GM23338 (cell line): Measurements from ENCODE around the gene RBM12. TPM values are rescaled to one million over a fixed set of nuclear protein-coding genes. Genes with fewer than 3 reads are reported as not detected.
A peak's percentile ranks its signal among the peaks of the same experiment; 100 is the strongest.

Experiments
- ATAC-seq: fragments of 200-7000 bp; cut with Tn5 transposase; 3 replicates; pipeline ENCODE4 v1.9.1; 2020
- DNase-seq: peaks from one replicate; pipeline ENCODE4 v3.0.0-alpha.2; 2015; ENCODE audit warnings: low spot score
- H2AFZ ChIP-seq: fragments of 200-600 bp; sonication (generic); 2 replicates; pipeline ENCODE4 v1.8.0; 2016; ENCODE audit warnings: antibody characterized with exemption, mild to moderate bottlenecking, moderate library complexity
- H3F3A ChIP-seq: fragments of 200-600 bp; sonication (generic); replicated peaks from 2 replicates; pipeline ENCODE4 v1.8.0; 2017; ENCODE audit warnings: antibody characterized with exemption, mixed run types, low read depth
- H3K27ac ChIP-seq: fragments of 200-600 bp; sonication (generic); 2 replicates; pipeline ENCODE4 v1.6.1; 2016; ENCODE audit warnings: low read depth
- H3K27me3 ChIP-seq: fragments of 200-600 bp; sonication (generic); 2 replicates; pipeline ENCODE4 v1.8.0; 2016; ENCODE audit warnings: mild to moderate bottlenecking, mixed run types, moderate library complexity; ENCODE audit not compliant: insufficient read depth
- H3K36me3 ChIP-seq: fragments of 200-600 bp; sonication (generic); 2 replicates; pipeline ENCODE4 v1.8.0; 2016; ENCODE audit warnings: mild to moderate bottlenecking; ENCODE audit not compliant: insufficient read depth
- H3K4me1 ChIP-seq: fragments of 200-600 bp; sonication (generic); 2 replicates; pipeline ENCODE4 v1.8.0; 2016; ENCODE audit warnings: mild to moderate bottlenecking, moderate library complexity; ENCODE audit not compliant: insufficient read depth
- H3K4me2 ChIP-seq: fragments of 200-600 bp; sonication (generic); 2 replicates; pipeline ENCODE4 v1.7.1; 2017; ENCODE audit warnings: mixed run types
- H3K4me3 ChIP-seq: fragments of 200-600 bp; sonication (generic); 2 replicates; pipeline ENCODE4 v1.6.1; 2016; ENCODE audit warnings: mixed run types
- H3K79me2 ChIP-seq: fragments of 200-600 bp; sonication (generic); replicated peaks from 2 replicates; pipeline ENCODE4 v1.8.0; 2017; ENCODE audit warnings: mild to moderate bottlenecking; ENCODE audit not compliant: insufficient read depth
- H3K9me2 ChIP-seq: fragments of 200-600 bp; sonication (generic); 2 replicates; pipeline ENCODE4 v1.8.0; 2017; ENCODE audit not compliant: insufficient read depth
- H4K20me1 ChIP-seq: fragments of 200-600 bp; sonication (generic); replicated peaks from 2 replicates; pipeline ENCODE4 v1.8.0; 2017; ENCODE audit warnings: mild to moderate bottlenecking; ENCODE audit not compliant: insufficient read depth
- H3K27ac Mint-ChIP-seq: 2 replicates; pipeline ENCODE4 v1.8.0; 2020; ENCODE audit warnings: inconsistent platforms, mild to moderate bottlenecking, moderate library complexity, mixed read lengths
- H3K27me3 Mint-ChIP-seq: 3 replicates; pipeline ENCODE4 v1.8.0; 2022; ENCODE audit warnings: low read depth, mild to moderate bottlenecking, moderate library complexity, mixed read lengths, inconsistent platforms; ENCODE audit not compliant: insufficient read depth, poor library complexity
- H3K36me3 Mint-ChIP-seq: 3 replicates; pipeline ENCODE4 v1.8.0; 2021; ENCODE audit warnings: low read depth, mild to moderate bottlenecking, inconsistent platforms, moderate library complexity, mixed read lengths
- H3K4me1 Mint-ChIP-seq: 3 replicates; pipeline ENCODE4 v1.8.0; 2020; ENCODE audit warnings: mild to moderate bottlenecking, inconsistent platforms, mixed read lengths
- H3K4me3 Mint-ChIP-seq: 3 replicates; pipeline ENCODE4 v1.8.0; 2021; ENCODE audit warnings: moderate library complexity, mild to moderate bottlenecking, inconsistent platforms, mixed read lengths
- H3K9me3 Mint-ChIP-seq: 3 replicates; pipeline ENCODE4 v1.8.0; 2020; ENCODE audit warnings: moderate library complexity, mild to moderate bottlenecking, inconsistent platforms, mixed read lengths
- ETS1 ChIP-seq: IDR thresholded peaks from 2 replicates; pipeline ENCODE4 v1.6.1; 2016; ENCODE audit warnings: antibody characterized with exemption
- EZH2 ChIP-seq: fragments of 200-600 bp; sonication (generic); IDR thresholded peaks from one replicate; pipeline ENCODE4 v1.8.0; 2017; ENCODE audit warnings: antibody characterized with exemption, mild to moderate bottlenecking, low read depth; ENCODE audit not compliant: unreplicated experiment
- EZH2phosphoT487 ChIP-seq: fragments of 200-600 bp; sonication (generic); IDR thresholded peaks from one replicate; pipeline ENCODE4 v1.8.1; 2018; ENCODE audit warnings: antibody characterized with exemption; ENCODE audit not compliant: unreplicated experiment
- JUNB ChIP-seq: IDR thresholded peaks from one replicate; pipeline ENCODE4 v1.6.1; 2016; ENCODE audit warnings: antibody characterized with exemption; ENCODE audit not compliant: unreplicated experiment
- NANOG ChIP-seq: IDR thresholded peaks from 2 replicates; pipeline ENCODE4 v1.6.1; 2016; ENCODE audit warnings: antibody characterized with exemption, borderline replicate concordance
- POLR2AphosphoS5 ChIP-seq: IDR thresholded peaks from 2 replicates; pipeline ENCODE4 v1.6.1; 2016; ENCODE audit warnings: antibody characterized with exemption, low read depth
- REST ChIP-seq: IDR thresholded peaks from one replicate; pipeline ENCODE4 v1.6.1; 2018; ENCODE audit warnings: antibody characterized with exemption; ENCODE audit not compliant: unreplicated experiment
- ZNF114 ChIP-seq: fragments of 250-450 bp; sonication (Bioruptor Pico); IDR thresholded peaks from 2 replicates; pipeline ENCODE4 v1.5.0; 2020; ENCODE audit warnings: mild to moderate bottlenecking, moderate library complexity
- ZNF331 ChIP-seq: fragments of 250-450 bp; sonication (Bioruptor Pico); IDR thresholded peaks from 2 replicates; pipeline ENCODE4 v1.5.0; 2020; ENCODE audit warnings: low read depth, mild to moderate bottlenecking, moderate library complexity
- polyA plus RNA-seq: library from polyadenylated mRNA; unstranded; fragments of >200 nt; fragmentation: Nextera tagmentation; extraction: Ambion mirVana; gene quantifications from 2 replicates; pipeline ENCODE4 v1.2.1, GENCODE V29; 2016
- total RNA-seq: library from RNA; depleted of rRNA; stranded (reverse); fragments of >200 nt; shearing (Covaris generic); gene quantifications from 2 replicates; pipeline ENCODE4 v1.2.3, GENCODE V29; 2014

RBM12 gene
- total and polyA plus RNA-seq, 2 experiments from 2014 or later: 22.3 to 82.2 TPM

GRCh38 chr20:35635652-35636051 lies 29.0 kb downstream of the RBM12 start:
- DNase-seq: no peak
- Histone ChIP-seq H3K4me2 (no peak overlapping the region), H3F3A (no peaks in the 10 kb centered on the region), H4K20me1 (peaks cover 36% of the 10 kb centered on the region), H3K4me3 (no peak overlapping the region), H3K4me1 (peaks cover 18% of the 10 kb centered on the region; the same call in 1 of the 2 replicates), H3K27ac (peak overlapping the region; percentile 74; the same call in 1 of the 2 replicates), H3K27me3 (no peaks in the 10 kb centered on the region), H3K9me2 (no peaks in the 10 kb centered on the region), H2AFZ (no peak overlapping the region), H3K79me2 (peaks cover 67% of the 10 kb centered on the region), H3K36me3 (0 out of 2 replicates have a peak, but pooled peaks cover 5% of the 10 kb centered on the region)
- peaks cover 15% of the 10 kb centered on the region for H3K36me3 Mint-ChIP-seq
- H3K27me3 Mint-ChIP-seq: peaks cover 7% of the 10 kb centered on the region
- peak; percentile 19; the same call in 1 of the 3 replicates for ATAC-seq
- peaks cover 18% of the 10 kb centered on the region for H3K4me1 Mint-ChIP-seq
- H3K9me3 Mint-ChIP-seq: no peaks in the 10 kb centered on the region
- H3K27ac Mint-ChIP-seq: no peak overlapping the region
- no peak for TF ChIP-seq ZNF331 (CRISPR knock-in tag)
- no peak for TF ChIP-seq ZNF114 (CRISPR knock-in tag)
- TF ChIP-seq JUNB: no peak
- no peak for TF ChIP-seq EZH2phosphoT487
- no peak for TF ChIP-seq NANOG
- no peak overlapping the region for H3K4me3 Mint-ChIP-seq

GRCh38 chr20:35632539-35633115 lies 32.1 kb downstream of the RBM12 start:
- H3K4me3 Mint-ChIP-seq: no peak overlapping the region
- TF ChIP-seq JUNB (no peak), POLR2AphosphoS5 (no peak)
- H3K79me2 ChIP-seq: peaks cover 37% of the 10 kb centered on the region
- no peaks in the 10 kb centered on the region for H3K9me2 ChIP-seq
- no peaks in the 10 kb centered on the region for H3K27me3 ChIP-seq
- no peak overlapping the region for H2AFZ ChIP-seq
- no peak overlapping the region for H3K4me3 ChIP-seq
- H3K4me1 Mint-ChIP-seq: no peaks in the 10 kb centered on the region
- H3K27me3 Mint-ChIP-seq: peaks cover 7% of the 10 kb centered on the region
- H3K36me3 ChIP-seq: peaks cover 17% of the 10 kb centered on the region
- H3K27ac ChIP-seq: no peak overlapping the region
- DNase-seq: no peak
- H3F3A ChIP-seq: no peaks in the 10 kb centered on the region
- no peak for ATAC-seq
- H3K4me2 ChIP-seq: no peak overlapping the region
- no peaks in the 10 kb centered on the region for H3K4me1 ChIP-seq
- peaks cover 24% of the 10 kb centered on the region for H4K20me1 ChIP-seq
- peaks cover 32% of the 10 kb centered on the region for H3K36me3 Mint-ChIP-seq
- peak overlapping the region; percentile 48 for H3K27ac Mint-ChIP-seq
- no peaks in the 10 kb centered on the region for H3K9me3 Mint-ChIP-seq

- Mint-ChIP-seq H3K27ac (peak overlapping the region; percentile 11; the same call in 1 of the 2 replicates), H3K36me3 (peaks cover 51% of the 10 kb centered on the region), H3K9me3 (no peaks in the 10 kb centered on the region), H3K4me3 (no peak overlapping the region), H3K4me1 (no peaks in the 10 kb centered on the region), H3K27me3 (peaks cover 7% of the 10 kb centered on the region)
- Histone ChIP-seq H3K4me1 (no peaks in the 10 kb centered on the region), H3K4me2 (no peak overlapping the region), H3K27ac (no peak overlapping the region), H2AFZ (no peak overlapping the region), H3K79me2 (peaks cover 18% of the 10 kb centered on the region), H3K9me2 (no peaks in the 10 kb centered on the region), H4K20me1 (peaks cover 7% of the 10 kb centered on the region), H3F3A (peaks cover 3% of the 10 kb centered on the region; the same call in 1 of the 2 replicates), H3K4me3 (no peak overlapping the region), H3K36me3 (peaks cover 25% of the 10 kb centered on the region), H3K27me3 (no peaks in the 10 kb centered on the region)
- ATAC-seq (no peak), DNase-seq (no peak)
- TF ChIP-seq REST: no peak
- no peak for TF ChIP-seq ETS1
- TF ChIP-seq EZH2: no peak
- TF ChIP-seq EZH2phosphoT487: no peak
These were observed 34.1 kb downstream of the RBM12 start for GRCh38 chr20:35630636-35631035.
